Gastrocnemius medialis (tissue), 4 donors: Measurements from ENCODE around the gene KLF16.

Source experiments
- CTCF ChIP-seq, 5 experiments: fragments of 450-650 bp in 3 of 5; fragments of 200-600 bp in 2 of 5; sonication (generic) in 2 of 5; IDR thresholded peaks in 4 of 5; conservative IDR thresholded peaks in 1 of 5; 1 replicate in 4 of 5; 2 replicates in 1 of 5; pipeline ENCODE4 v1.5.1; 2016 to 2019; ENCODE audit warnings: antibody characterized with exemption in 5 of 5, mild to moderate bottlenecking in 3 of 5, moderate library complexity in 3 of 5
- POLR2A ChIP-seq, 2 donors: fragments of 450-650 bp; IDR thresholded peaks; one replicate each; pipeline ENCODE4 v1.6.1; 2017; ENCODE audit warnings: antibody characterized with exemption in 2 of 2, mild to moderate bottlenecking in 2 of 2, moderate library complexity in 2 of 2

- TF ChIP-seq CTCF (IDR thresholded peaks at IDR 0.05 in 4 of 5, conservative IDR thresholded peaks at IDR 0.05 in 1 of 5) (no peak), POLR2A (IDR thresholded peaks at IDR 0.05) (no peak)
Measured at GRCh38 chr19:1818549-1819195, 44.7 kb downstream of the KLF16 start.
